OCI-LY1 (cell line): ENCODE results near the gene HOXC10.

Experiments
- CTCF ChIP-seq: fragments of 200-600 bp; sonication (generic), shearing (Covaris generic); IDR thresholded peaks from 2 replicates; pipeline ENCODE4 v1.5.1; 2017; ENCODE audit warnings: mild to moderate bottlenecking, antibody characterized with exemption, low read length, moderate library complexity, mixed read lengths
- EZH2 ChIP-seq: fragments of 200-600 bp; sonication (generic), shearing (Covaris generic); IDR thresholded peaks from 2 replicates; pipeline ENCODE4 v1.8.0; 2017; ENCODE audit warnings: borderline replicate concordance, mixed run types, mild to moderate bottlenecking, antibody characterized with exemption, low read length, moderate library complexity, mixed read lengths

- no peak for TF ChIP-seq CTCF
- no peak for TF ChIP-seq EZH2
Observed at GRCh38 chr12:53937596-53938325, 47.2 kb upstream of the HOXC10 start.
